DOHH2 (cell line): ENCODE measurements around the gene RNF187.

Source experiments
- H3F3A ChIP-seq: fragments of 200-600 bp; sonication (generic), shearing (Covaris generic); 2 replicates; pipeline ENCODE4 v1.6.0; 2016; ENCODE audit warnings: antibody characterized with exemption, mild to moderate bottlenecking; ENCODE audit not compliant: control insufficient read depth, insufficient read depth
- H3K27ac ChIP-seq: fragments of 200-600 bp; sonication (generic); 2 replicates; pipeline ENCODE4 v1.5.1; 2014; ENCODE audit warnings: low read depth, mild to moderate bottlenecking, low read length, moderate library complexity
- H3K27me3 ChIP-seq: fragments of 200-600 bp; sonication (generic); 2 replicates; pipeline ENCODE4 v1.6.1; 2014; ENCODE audit warnings: mild to moderate bottlenecking, low read length, mixed read lengths; ENCODE audit not compliant: control insufficient read depth
- H3K36me3 ChIP-seq: fragments of 200-600 bp; sonication (generic); 2 replicates; pipeline ENCODE4 v1.6.1; 2014; ENCODE audit warnings: mild to moderate bottlenecking, low read length, moderate library complexity, mixed read lengths; ENCODE audit not compliant: control insufficient read depth
- H3K4me1 ChIP-seq: fragments of 200-600 bp; sonication (generic); 2 replicates; pipeline ENCODE4 v1.6.1; 2014; ENCODE audit warnings: mild to moderate bottlenecking, low read length, mixed read lengths; ENCODE audit not compliant: control insufficient read depth
- H3K4me2 ChIP-seq: fragments of 200-600 bp; sonication (generic); 2 replicates; pipeline ENCODE4 v1.6.0; 2014; ENCODE audit warnings: mild to moderate bottlenecking, low read length, moderate library complexity
- H3K4me3 ChIP-seq: fragments of 200-600 bp; sonication (generic); 2 replicates; pipeline ENCODE4 v1.5.1; 2014; ENCODE audit warnings: mild to moderate bottlenecking, low read length, mixed read lengths
- H3K79me2 ChIP-seq: fragments of 200-600 bp; sonication (generic); 2 replicates; pipeline ENCODE4 v1.6.1; 2014; ENCODE audit warnings: mild to moderate bottlenecking, low read length, mixed read lengths; ENCODE audit not compliant: control insufficient read depth
- H3K9me2 ChIP-seq: fragments of 200-600 bp; sonication (generic); replicated peaks from 2 replicates; pipeline ENCODE4 v1.6.1; 2014; ENCODE audit warnings: mild to moderate bottlenecking, low read length, mixed read lengths; ENCODE audit not compliant: control insufficient read depth
- H3K9me3 ChIP-seq: fragments of 200-600 bp; sonication (generic); 2 replicates; pipeline ENCODE4 v1.6.1; 2014; ENCODE audit warnings: antibody characterized with exemption, low read length, mixed read lengths; ENCODE audit not compliant: control insufficient read depth, insufficient read depth
- H4K20me1 ChIP-seq: fragments of 200-600 bp; sonication (generic); 2 replicates; pipeline ENCODE4 v1.6.0; 2014; ENCODE audit warnings: low read depth, mild to moderate bottlenecking, antibody characterized with exemption, low read length, moderate library complexity; ENCODE audit not compliant: control insufficient read depth, insufficient read depth
- CTCF ChIP-seq: fragments of 200-600 bp; sonication (generic); IDR thresholded peaks from one replicate; pipeline ENCODE4 v1.5.1; 2014; ENCODE audit warnings: antibody characterized with exemption, mild to moderate bottlenecking, low read depth, low read length; ENCODE audit not compliant: poor library complexity, severe bottlenecking
- EZH2phosphoT487 ChIP-seq: fragments of 200-600 bp; sonication (generic); IDR thresholded peaks from 2 replicates; pipeline ENCODE4 v1.6.1; 2017; ENCODE audit warnings: borderline replicate concordance, mild to moderate bottlenecking, antibody characterized with exemption, low read length, moderate library complexity, mixed read lengths

RNF187 gene

DNA sequence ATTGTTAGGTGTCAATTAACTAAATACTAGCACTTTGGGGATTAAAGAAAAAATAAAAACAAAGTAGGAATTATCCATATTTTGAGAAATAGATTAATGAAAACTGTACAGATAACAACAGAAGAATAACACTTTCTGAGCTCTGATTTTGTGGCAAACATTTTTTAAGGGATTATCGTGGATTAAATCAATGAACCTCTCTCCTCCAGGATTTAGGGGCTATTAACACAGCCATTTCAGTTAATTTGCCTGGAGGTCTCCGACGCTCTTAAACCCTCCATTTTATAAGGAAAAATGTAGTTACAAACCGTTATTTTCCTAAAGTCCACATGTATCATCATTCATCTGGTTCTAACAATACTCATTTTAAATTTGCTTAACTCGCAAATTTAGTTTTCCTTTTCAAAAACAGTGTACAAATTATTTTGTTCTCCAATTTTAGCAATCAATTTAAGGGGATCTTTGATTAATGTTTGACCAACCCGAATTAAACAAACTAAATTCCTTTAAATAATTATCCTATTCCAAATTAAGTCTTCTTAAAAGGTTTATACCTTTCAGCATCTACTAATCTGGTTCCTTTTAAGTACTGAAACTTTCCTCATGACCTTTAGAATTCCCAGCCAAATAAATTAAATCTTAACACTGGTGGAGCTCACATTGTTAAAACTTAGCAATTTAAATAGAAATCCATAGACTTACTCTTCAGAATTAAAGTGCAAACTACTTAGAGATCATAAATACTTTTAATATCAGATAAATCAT lies 30.7 kb upstream of the RNF187 start:
- Histone ChIP-seq H3K27ac (no peak overlapping the region), H3K27me3 (peaks cover 1% of the 10 kb centered on the region; the same call in 1 of the 2 replicates), H3K36me3 (no peaks in the 10 kb centered on the region), H3F3A (no peaks in the 10 kb centered on the region), H4K20me1 (no peaks in the 10 kb centered on the region), H3K4me1 (no peaks in the 10 kb centered on the region), H3K4me2 (no peak overlapping the region), H3K9me2 (no peaks in the 10 kb centered on the region), H3K4me3 (no peak overlapping the region), H3K79me2 (no peaks in the 10 kb centered on the region), H3K9me3 (no peaks in the 10 kb centered on the region)
- TF ChIP-seq CTCF (no peak), EZH2phosphoT487 (no peak)

DNA sequence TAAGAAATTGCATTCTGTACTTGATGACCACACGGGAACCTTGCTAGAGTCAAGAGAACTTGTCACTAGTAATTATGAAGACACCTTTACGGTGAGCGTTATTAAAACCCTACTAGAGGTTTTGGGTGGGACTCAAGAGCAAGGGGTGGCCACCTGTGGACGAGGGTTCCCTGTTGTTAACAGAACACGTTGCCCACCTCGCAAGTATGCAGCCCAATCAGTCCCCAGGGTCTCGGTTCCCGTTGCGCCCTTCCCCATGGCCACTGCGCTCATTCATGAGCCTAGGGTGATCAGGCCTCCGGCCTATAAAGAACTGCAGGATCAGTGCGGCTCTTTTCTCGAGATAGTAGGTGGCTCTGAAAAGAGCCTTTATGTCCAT lies 30.2 kb upstream of the RNF187 start:
- no peak overlapping the region for H3K4me2 ChIP-seq
- H4K20me1 ChIP-seq: no peaks in the 10 kb centered on the region
- H3K27ac ChIP-seq: no peak overlapping the region
- no peaks in the 10 kb centered on the region for H3K9me2 ChIP-seq
- no peak overlapping the region for H3K4me3 ChIP-seq
- no peaks in the 10 kb centered on the region for H3K4me1 ChIP-seq
- TF ChIP-seq CTCF (no peak), EZH2phosphoT487 (no peak)
- peaks cover 4% of the 10 kb centered on the region; the same call in 1 of the 2 replicates for H3K27me3 ChIP-seq
- H3K9me3 ChIP-seq: no peaks in the 10 kb centered on the region
- no peaks in the 10 kb centered on the region for H3F3A ChIP-seq
- H3K79me2 ChIP-seq: no peaks in the 10 kb centered on the region
- H3K36me3 ChIP-seq: no peaks in the 10 kb centered on the region

GRCh38 chr1:228457396-228458176 lies 29.6 kb upstream of the RNF187 start:
- H3K4me1 ChIP-seq: no peaks in the 10 kb centered on the region
- no peaks in the 10 kb centered on the region for H4K20me1 ChIP-seq
- no peaks in the 10 kb centered on the region for H3F3A ChIP-seq
- H3K27ac ChIP-seq: no peak overlapping the region
- H3K9me2 ChIP-seq: no peaks in the 10 kb centered on the region
- no peak overlapping the region for H3K4me3 ChIP-seq
- H3K4me2 ChIP-seq: no peak overlapping the region
- H3K9me3 ChIP-seq: no peaks in the 10 kb centered on the region
- no peaks in the 10 kb centered on the region for H3K36me3 ChIP-seq
- H3K79me2 ChIP-seq: no peaks in the 10 kb centered on the region
- no peak for TF ChIP-seq EZH2phosphoT487
- TF ChIP-seq CTCF: no peak
- H3K27me3 ChIP-seq: peaks cover 7% of the 10 kb centered on the region
